Measurements from ENCODE around the gene STMN3.
"Not testable (repeated sequence)": the region's sequence is repeated elsewhere in the genome, so short reads cannot be mapped to it uniquely, and the experiment has no call there.

The STMN3 gene

DNA sequence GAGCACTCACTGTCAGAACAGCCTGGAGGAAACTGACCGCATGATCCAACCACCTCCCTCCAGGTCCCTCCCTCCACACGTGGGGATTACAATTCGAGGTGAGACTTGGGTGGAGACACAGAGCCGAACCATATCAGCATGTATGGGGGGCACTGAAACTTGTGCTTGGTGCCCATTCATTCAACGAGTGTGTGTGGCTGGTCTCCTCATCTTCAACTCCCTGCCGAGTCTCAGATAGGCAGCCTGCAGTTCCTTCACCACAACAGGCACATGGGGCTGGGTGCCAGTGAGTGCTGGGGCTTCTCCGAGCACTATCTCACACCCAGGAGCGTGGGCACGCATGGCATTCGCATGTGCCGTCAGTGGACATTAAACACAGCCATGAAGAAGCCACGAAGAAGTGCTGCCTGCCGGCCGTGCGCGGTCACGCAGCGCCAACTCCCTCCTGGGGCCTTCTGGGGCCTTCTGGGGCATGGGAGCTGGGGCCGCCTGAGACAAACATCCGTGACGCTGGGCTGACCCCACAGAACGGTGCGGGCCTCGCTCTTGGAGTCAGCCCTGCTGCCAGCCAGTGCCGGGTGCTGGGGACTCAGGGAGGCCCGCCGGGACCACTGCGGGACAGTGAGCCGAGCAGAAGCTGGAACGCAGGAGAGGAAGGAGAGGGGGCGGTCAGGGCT, 4.2 kb upstream of the STMN3 start:
- DNase-seq (ENCODE audit: low read depth): no peak

- DNase-seq (ENCODE audit: low read depth): no peak
Measured at GRCh38 chr20:63656451-63656850, 3.2 kb upstream of the STMN3 start.

- no peak for DNase-seq (ENCODE audit: low read depth)
Measured at GRCh38 chr20:63655249-63655648, 2.0 kb upstream of the STMN3 start.

DNA sequence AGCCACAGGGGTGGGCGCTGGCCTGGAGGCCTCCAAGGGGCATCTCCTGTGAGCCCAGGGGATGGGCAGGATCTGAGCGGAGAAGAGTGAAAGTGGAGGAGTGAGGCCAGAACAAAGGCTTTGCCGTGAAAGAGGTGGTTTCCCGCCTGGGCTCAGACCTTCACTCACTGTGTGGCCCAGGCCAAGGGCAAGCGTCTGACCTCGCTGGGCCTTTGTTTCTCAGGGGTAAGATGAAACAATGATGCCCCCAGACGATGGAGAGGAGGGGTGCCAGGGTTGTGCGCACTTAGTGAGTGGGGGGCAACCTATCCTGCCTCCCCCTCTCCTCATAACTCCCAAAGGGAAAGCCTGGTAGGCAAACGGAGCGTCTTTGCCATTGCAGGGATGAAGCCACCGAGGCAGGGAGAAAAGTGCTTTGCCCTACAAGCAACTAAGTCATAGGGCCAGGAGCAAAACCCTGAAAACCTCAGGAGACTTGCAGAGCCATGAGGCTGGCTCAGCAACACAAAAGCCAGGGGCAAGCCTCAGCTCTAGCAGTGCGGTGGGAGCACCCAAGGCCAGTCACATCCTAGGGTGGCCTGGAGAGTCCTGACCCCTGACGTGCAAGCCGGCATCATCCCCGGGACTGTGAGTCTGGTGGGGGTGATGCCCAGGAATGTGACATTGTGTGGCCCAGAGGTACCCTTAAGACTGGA, 897 bp upstream of the STMN3 start:
- no peak for DNase-seq (ENCODE audit: low read depth)

DNA sequence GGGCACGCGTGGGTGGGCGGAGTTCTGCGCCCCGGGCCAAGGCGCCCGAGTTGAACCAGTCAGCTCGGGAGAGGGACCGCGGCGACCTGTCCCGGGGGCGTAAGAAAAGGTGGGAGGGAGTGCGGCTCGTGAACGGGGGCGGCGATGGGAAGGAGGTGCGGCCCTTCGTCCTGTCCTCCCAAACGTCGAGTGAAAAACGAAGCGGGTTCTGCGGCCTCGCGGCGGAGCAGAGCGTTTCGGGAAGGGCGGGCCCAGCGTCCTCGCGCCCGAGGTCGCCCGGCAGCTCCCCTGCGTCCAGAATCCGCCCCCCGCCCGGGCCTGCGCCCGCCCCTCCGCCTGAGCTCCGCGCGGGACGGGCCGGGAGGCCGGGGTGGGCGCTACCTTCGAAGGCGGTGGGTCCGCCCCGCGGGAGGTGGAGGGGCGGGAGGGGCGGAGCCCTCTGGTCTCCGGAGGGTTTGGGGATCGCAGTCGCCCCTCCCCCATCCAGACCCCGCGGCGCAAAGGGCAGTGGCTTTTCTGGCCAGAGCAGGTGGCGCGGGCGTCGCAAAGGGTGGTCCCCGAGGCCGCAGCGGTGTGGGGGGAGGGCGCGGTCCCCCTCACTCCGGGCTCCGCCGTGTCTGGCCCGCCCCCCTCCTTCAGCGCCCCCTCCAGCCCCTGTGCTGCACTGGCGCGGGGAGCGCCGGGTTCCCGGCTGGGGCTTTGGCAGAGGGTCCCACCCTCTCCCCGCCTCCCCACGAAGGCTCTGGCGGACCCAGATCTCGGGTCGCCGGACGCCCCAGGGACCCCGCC, 838 bp downstream of the STMN3 start:
- DNase-seq (ENCODE audit: low read depth): no peak

DNA sequence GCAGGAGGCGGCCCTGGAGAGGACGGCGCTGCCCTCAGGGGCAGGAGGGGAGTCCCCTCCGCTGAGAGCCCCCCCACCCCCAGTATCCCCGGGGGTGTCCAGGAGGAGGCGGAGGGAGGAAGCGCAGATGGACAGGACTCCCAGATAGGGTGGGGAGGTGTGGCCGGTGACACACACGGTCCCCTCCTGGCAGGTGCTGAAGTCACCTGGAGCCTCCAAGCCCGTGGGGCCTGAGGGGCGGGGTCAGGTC, 1.4 kb downstream of the STMN3 start:
- no peak for DNase-seq (ENCODE audit: low read depth)

- DNase-seq (ENCODE audit: low read depth): not testable (repeated sequence)
Measured at GRCh38 chr20:63650486-63650885, 2.7 kb downstream of the STMN3 start.

DNA sequence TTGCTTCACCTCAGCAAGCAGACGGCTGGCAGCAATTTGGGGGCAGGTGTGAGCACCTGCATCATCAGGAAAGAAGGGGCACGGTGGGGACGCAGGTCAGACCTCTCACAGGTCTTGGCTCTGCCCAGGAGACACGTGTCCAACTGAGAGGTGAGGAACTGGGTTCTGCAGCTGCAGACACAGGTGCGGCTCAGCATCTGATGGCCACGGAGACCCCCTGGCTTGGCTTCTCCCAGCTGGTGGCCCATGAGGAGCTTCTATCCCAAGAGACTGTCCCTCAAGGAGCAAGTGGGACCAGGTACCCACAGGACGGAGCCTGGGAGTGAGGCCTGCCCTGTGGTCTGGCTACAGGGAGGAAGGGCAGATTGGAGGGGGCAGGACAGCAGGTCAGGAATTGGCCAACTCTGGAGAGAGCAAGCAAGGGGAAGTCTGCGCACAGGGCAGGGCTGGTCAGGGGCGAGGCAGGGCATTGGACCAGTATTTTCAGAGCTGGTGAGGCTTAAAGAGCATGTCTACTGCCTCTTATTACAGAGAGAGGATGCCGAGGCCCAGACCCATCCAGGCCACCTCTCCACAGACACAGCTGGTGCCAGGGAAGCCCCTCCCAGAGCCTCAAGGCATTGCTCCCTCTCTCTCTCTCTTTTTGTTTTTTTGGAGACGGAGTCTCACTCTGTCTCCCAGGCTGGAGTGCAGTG, 4.2 kb downstream of the STMN3 start:
- no peak for DNase-seq (ENCODE audit: low read depth)

GRCh38 chr20:63648190-63648589, 5.0 kb downstream of the STMN3 start:
- no peak for DNase-seq (ENCODE audit: low read depth)

DNA sequence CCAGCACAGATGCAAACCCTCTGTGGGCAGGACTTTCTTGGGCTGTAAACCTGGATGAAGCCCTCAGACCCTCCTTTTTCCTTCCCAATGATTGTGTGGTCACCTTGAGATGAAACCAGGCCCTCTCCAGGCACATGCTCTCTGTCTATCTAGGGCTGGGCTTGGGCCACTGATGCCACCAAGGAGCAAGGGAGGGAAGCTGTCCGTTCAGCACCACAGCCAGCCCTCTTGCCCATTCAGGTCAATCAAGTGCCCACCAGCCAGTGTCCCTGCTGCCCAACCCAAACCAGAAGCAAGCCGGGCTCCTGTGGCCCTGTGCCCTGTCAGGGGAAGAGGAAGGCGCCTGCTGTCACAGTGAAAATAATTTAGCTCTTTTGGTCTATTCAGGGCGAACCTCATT, 8.0 kb downstream of the STMN3 start:
- no peak for DNase-seq (ENCODE audit: low read depth)

- no peak for DNase-seq (ENCODE audit: low read depth)
Measured at GRCh38 chr20:63643946-63644345, 9.3 kb downstream of the STMN3 start.

GRCh38 chr20:63643499-63643898, 9.7 kb downstream of the STMN3 start:
- no peak for DNase-seq (ENCODE audit: low read depth)

GRCh38 chr20:63642527-63643247, 10.5 kb downstream of the STMN3 start:
- DNase-seq (ENCODE audit: low read depth): no peak

DNA sequence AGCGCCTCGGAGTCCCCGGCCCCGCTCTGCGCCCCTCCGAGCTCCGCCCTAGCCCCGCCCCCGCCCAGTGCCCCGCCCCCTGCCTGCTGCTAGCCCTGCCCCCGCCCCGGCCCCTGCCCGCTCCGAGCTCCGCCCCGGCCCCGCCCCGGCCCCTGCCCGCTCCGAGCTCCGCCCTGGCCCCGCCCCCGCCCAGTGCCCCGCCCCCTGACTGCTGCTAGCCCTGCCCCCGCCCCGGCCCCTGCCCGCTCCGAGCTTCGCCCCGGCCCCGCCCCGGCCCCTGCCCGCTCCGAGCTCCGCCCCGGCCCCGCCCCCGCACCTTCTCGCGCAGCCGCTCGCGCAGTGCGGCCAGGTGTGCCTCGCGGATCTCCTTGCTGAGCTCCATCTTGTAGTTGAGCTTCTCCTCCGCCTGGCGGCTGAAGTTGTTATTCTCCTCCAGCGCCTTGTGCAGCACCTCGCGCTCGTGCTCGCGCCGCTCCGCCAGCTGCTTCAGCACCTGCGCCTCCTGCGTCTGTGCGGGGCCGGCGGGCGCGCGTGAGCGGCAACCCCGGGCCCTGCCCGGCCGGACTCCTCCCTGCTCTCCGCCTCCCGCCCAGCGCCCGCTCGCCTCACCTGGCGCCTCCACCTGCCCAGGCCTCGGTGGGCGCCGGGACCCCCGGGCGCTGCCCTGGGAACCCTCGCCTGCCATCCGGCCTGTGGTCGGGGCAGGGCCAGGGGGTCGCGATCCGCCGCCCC, 11.3 kb downstream of the STMN3 start:
- DNase-seq (ENCODE audit: low read depth): peak; percentile 93

DNA sequence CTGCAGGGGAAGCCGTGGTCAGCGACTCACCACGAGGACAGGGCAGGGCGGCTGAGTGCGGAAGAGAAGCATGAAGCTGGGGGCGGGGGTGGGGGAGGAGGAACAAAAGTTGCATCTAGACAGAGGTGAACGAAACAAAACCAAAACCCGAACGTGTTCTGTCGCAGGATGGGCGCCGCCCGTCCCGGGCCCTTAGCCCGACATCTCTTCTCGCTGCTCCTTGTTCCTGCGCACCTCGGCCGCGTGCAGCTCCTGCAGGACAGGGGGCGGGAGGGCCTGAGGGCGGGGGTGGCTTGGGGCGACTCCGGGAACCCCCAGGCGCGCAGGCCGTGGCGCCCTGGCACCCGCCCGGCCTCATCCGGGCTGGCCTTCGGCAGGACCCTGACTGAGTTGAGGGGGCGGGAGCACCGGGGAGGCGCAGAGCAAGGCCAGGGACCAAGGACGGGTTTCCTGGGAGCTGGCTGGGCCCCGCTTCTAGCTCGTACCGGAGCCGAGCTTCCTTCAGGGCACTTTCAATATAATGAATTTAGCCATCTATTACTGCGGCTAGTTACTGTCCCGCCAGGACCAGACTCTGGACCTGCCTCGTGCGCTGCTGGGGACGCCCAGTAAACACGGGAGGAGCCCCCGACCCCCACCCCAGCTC, 12.0 kb downstream of the STMN3 start:
- DNase-seq (ENCODE audit: low read depth): no peak

DNA sequence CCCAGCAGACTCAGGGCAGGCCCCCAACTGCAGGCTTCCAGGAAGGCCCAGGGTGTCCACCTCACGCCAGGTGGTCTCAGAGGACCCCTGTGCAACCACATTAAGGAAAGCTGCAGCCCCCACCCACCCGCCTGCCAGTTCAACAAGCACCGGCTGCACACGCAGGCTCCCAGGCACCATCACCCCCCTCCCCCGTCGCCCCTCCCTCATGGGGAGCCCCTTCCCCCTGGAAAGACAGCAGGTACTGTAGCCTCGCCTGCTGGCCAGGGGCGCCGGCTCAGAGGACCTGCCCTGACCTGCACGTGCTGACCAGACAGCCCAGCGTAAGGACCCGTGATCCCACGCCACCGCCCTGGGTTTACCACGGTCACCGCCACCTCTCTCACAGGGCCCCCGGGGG, 12.5 kb downstream of the STMN3 start:
- not testable (repeated sequence) for DNase-seq (ENCODE audit: low read depth)

DNA sequence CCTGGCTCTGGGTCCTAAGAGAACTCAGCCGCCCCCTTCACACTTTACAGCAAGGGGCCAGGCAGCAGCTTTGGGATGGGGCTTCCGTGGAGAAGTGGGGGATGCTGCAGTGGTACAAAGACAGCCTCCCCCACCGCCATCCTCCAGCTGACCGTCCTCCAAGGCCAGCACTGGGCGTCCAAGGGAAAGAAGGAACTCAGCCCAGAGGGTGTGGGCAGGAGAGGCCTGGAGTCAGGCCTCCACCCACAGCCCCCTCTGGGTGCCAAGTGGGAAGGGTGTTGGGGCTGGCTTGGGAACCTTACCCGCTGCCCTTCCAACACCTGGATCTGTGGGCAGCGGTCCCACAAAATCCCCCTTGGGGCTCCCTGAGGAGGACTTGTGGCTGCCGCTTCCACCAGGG, 13.1 kb downstream of the STMN3 start:
- no peak for DNase-seq (ENCODE audit: low read depth)

DNA sequence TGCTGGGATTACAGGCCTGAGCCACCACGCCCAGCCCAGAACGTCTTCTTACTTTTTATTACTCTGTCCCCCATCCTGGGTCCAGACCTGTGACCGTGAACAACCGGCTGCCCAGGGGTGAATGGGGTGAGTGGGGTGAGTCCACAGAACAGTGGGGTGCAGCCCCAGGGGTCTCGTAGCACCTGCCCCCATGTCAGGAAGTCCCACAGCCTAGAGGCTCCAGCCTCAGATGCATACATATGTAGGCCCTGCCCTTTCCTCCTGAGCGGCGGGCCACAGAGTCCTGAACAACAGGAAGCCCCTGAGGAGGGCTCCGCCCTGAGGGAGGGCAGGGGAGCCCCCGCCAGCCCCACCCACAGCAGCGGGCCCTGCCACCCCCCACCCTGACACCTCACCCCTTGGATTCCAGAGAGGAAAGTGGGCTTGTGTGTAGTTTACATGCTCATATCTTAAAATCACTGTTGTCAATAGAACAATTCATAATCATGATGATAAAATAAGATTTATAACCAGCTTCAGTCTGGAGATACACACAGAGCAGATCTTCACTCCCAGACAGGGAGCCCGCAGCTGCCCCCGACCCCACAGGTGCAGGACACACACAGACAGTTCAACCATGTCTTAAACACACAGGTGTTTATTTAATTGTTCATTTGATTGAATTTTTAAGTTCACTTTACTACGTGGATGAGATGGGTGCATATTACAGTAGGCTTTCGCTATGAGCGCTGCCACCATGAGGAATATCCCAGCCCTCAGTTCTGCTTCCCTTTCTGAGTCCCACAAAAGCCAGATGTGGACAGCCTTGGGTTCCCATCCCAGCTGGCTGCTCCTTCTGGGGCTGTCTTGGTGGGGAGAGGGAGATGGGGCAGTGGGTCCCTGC, 13.9 kb downstream of the STMN3 start:
- DNase-seq (ENCODE audit: low read depth): peak; percentile 61

DNA sequence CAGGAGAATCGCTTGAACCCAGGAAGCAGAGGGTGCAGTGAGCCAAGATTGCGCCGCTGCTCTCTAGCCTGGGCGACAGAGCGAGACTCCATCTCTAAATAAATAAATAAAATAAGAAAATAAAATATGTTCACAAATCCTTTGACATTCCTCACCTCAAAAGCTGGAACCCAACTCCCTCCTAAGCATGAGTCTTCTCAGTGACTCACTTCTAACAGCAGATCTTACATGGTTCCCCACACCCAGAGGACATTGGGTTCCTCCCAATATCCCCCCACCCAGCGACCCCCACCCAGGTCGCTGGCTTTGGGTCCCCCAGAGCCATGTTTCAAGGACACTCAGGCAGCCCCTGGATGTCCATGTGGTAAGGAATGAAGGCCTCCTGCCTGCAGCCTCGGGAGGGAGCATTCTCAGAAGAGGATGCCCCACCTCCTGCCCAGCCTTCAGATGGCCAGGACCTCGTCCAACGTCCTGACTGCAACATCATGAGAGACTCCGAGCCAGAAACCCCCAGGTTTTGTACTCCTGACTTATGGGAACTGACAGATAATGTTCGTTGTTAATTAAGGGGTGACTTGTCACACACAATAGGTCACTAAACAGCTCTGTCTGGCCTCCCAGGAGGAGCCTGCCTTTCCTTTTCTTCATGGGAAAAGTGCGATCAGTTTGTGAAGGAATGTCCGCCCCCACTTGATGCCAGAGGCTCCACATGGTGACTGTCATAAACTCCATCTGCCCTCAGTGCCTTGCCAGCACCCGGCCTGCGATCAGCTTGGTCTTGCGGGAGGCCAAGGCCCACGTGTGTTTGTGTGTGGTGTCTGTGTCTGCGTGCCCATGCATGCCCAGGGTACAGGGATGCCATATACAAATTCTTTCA, 16.2 kb downstream of the STMN3 start:
- no peak for DNase-seq (ENCODE audit: low read depth)

Measured in stimulated activated CD8-positive, alpha-beta memory T cell treated with anti-CD3 and anti-CD28 coated beads, Interleukin-4, amount 100 ng/mL, for 24 hours (primary cell).